ENCODE data around the gene PLSCR4.

Gene PLSCR4

DNA sequence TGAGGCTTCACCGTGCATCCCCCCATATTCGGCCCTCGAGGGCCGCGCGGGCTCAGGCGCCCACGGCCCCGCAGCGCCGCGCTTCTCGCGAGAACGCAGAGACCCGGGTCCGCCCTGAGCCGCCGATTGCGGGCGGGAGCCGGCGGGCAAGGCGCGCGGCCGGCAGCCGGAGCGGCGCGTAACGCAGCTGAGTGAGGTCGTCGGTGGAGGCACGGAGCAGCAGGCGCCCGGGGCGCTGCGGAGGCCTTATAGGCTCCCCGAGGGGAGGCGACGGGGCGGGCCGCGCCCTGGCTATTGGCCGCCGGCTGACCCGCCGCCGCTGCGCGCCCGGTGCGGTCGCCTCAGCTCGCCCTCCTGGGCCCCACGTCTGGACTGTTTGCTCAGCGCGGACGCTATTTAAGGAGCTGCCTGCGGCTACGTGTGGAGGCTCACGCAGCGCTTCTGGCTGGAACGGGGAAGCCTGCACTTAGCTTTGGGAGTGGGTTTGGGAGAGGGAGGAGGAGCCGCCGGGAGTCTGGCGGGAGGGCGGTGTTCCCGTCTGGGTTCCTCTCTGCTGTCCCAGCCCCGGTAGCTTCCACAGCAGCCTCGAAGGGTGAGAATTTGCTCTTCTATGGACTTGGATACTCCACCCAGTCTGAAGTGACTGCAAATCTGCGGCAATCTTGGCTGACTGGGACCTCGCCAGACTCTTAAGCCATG, 89.8 kb downstream of the PLSCR4 start, which contains the start of gene PLOD2:
Gene PLOD2 (minus strand): TSS at position 221 of the 699 bp plus-strand sequence. CDS start 195 bp downstream, at position 26.
- peak; percentile 85 for DNase-seq (ENCODE audit: low spot score)

DNA sequence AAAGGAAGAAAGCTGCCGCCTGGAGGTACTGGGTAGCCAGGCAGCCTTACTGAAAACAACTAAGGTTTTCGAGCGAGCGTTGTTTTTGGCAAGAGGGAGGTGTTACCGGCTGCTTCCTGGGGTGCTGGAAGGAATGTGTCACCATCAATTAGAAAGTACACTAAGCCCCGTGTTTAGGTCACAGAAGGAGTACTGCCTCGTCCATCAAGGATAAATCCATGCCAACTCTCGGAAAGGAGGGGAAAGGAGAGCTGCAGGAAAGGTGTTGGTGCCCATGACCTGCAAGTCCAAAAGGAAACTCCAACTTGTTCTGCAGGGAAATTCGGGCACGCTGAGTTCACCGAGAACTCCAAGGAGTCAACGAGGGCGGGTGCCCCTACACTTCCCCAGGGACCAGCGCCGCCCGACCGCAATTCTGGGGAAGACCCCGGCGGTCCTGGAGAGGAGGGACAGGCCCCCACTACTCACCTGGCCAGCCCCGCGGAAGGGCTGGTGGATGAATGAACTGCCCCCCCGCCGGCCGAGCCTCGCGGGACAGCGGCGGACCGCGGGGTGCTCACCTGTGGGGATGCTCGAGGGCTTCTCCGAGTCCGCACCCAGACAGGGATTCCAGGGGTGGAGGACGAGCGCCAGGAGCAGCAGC, 90.5 kb downstream of the PLSCR4 start:
- DNase-seq (ENCODE audit: low spot score) = peak; percentile 73

DNA sequence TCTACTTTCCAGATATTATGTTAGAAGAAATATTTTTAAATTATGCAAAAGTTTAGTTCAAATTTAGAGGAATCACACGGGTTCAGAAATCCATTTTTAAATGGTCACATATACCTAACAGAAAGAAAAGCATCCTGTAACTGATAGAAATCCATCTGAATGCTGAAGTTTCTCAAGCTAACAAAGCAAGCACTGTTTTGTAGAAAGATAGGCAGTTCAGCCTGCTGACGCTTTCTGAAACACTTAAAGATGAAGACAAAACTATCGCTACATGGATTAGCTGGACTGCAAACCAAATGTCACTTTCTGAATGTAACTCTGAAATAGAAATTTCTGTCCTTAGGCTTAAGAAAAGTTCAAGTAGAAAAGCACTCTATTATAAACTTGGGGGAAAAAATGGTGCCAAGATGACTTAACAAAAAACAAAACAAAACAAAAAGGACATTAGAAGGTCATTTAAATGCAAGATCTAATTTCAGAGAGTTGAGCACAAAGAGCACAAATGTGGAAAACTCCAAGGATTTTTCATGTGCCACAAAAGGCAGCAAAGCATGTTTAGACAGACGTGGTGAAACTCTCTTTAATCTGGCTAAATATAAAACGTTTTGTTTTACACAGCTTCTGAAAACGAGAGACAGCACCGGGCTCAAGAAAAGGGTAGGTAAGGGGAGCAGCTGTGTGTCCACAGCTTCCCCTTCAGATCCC, 91.1 kb downstream of the PLSCR4 start:
- no peak for DNase-seq (ENCODE audit: low spot score)

DNA sequence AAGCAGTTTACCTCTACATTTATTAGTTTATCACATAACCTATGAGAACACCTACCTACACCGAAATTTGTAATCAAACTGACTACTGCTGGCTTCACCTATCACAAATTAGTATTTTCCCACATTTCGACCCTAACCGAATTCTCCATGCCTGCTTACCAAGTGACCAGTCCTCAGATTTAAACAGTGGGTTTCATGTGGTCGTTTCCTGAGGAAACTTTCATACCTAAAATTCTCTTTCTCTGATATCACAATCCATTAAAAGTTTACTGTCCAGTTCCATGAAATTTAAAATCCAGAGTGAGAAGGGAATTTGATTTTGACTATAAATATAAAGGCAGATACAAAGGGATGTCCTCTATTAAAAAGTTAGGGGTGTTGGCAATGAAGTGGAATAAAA, 91.9 kb downstream of the PLSCR4 start:
- no peak for DNase-seq (ENCODE audit: low spot score)

DNA sequence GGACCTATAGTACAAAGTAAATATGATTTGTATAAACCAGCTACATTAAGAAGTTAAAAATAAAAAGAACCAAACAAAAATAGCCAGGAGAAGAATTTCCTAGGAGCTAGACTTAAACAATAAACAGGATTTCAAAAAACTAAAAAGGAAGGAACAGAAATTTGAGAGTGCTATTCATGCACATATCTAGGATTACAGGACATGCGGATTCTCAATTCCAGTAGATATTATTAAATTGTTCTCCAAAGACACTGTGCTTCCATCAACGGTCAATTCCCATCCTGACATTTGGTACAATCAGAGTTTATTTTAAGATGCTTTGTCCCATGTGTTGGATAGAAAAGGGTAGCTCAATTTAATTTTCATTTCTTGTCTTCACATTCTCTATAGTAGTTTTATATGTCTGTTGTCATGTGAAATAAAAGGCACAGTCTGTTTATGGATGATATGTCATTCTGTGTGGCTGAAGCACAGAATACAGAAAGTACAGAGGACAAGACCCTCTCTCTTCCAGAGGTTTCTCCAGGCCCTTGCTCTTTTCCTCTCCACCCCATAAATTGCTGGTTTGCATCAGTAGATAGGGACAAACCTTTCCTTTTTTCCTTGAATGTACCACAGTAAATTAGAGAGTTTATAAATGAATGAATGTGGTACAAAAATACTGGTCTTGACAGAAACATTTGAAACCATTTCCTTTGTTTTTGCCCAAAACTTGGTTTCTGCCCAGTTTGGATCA, 93.4 kb downstream of the PLSCR4 start:
- DNase-seq (ENCODE audit: low spot score) = no peak

DNA sequence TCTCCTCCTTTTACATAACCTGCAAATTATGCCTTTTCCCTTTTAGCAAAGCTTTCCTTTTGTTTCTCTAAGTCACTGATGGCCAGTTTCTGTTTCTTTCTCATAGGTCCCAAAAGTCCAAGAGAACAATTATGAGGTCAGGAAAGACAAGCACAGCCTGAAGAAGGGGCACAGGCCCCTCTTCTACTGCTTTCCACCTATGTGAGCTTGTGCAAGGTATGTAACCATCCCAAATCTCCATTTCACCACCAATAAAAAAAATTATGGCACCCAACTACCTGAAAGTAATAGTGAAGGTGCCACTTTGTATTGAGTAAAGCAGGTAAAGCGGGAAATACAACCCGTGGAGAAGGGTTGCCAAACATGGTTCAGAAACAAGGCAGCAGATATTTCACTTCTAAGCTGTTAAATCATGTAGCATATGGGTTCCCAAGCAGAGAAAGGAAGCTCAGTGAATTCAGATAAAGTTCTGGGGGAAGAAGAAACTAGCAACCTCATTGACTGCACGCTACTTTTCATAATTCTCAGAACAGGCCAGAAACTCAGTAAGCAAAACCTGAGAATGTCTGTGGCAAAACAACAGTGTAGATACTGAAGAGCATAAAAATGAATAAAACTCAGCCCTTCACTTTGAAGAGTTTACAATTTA, 94.1 kb downstream of the PLSCR4 start:
- no peak for DNase-seq (ENCODE audit: low spot score)

DNA sequence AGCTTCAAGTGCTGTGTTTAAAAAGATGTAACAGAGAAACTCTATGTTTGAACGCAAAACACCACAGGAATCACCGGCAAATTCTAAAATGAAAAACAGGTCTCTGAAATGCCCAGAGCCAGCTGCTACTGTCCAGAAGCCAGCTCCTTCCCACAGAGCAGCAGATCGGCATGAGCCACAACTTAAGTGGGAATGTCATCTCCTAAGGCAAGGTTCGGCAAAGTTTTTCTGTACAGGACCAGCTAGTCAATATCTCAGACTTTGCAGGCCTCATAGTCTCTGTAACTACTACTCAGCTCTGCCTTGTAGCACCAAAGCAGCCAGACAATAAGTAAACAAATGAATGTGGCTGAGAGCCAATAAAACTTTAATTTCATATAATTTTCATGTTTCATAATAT, 94.8 kb downstream of the PLSCR4 start:
- no peak for DNase-seq (ENCODE audit: low spot score)

DNA sequence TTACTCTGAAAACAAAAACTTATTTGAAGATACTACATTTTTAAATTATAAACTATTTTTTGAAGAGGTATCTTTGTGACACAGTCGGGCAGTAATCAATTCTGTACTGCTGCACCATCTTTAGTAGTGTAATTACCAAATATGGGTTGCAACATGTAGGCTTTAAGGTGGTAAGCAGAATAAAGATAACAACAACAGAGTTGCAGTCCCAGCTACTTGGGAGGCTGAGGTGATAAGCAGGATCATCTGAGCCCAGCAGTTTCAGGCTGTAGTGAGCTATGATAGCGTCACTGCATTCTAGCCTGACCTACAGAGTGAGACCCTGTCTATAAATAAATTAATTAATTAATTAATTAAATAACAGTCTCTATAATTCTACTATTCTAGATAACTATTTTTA, 95.9 kb downstream of the PLSCR4 start:
- DNase-seq (ENCODE audit: low spot score) = no peak

DNA sequence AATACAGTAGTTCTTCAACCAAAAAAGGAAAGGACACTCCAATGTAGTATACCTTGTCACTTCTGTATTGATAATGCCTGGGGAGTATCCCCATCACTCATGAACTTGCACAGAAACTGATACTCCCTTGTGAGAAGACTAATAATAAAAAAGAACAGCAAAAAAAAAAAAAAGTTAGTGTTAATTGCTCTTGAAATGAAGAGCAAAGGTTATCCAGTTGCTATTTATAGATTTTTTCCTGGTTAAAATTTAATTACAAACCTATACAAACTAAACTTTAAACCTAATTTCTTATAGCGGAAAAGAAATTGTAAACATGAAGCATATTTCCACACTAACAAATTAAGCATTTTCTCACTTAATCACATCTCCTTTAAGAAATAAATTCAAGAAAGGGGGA, 96.6 kb downstream of the PLSCR4 start:
- DNase-seq (ENCODE audit: low spot score) = no peak

DNA sequence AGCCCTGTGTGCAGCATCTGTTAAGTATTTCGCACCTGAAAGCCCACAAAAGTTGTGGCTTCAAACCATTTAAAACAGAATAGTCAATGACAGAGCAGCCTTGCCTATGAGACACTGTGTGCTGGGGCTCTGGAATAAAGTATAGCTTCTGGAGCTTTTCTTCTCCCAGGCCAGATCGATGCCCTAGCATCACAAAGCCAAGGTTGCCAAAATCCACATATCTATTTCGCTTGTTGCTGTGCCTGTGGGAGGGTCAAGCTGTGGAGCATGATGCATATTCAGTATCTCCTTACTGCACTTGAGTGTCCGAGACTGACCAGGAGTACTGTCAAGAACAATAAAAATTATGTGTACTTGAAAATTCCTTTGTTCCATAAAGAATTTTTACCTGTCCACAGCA, 97.5 kb downstream of the PLSCR4 start:
- DNase-seq (ENCODE audit: low spot score) = no peak

DNA sequence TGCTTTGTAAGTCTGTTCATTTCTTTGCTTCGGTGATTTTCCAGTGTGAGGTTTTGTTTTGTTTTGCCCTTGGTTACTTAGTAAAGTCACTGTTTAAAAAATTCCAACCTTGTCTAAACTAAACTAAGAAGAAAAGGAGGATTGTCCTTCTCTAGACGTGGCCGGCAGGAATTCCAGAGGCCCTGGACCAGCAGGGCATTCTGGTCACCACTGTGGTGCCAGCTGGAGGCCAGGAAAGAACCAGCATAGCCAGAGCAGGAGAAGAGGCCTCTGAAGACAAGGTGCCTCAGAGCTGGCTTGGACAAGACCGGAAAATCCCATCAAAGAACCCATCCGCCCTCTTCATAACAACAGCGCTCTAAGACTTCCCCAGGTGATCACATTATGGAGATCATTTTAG, 98.1 kb downstream of the PLSCR4 start:
- DNase-seq (ENCODE audit: low spot score) = peak; percentile 29

DNA sequence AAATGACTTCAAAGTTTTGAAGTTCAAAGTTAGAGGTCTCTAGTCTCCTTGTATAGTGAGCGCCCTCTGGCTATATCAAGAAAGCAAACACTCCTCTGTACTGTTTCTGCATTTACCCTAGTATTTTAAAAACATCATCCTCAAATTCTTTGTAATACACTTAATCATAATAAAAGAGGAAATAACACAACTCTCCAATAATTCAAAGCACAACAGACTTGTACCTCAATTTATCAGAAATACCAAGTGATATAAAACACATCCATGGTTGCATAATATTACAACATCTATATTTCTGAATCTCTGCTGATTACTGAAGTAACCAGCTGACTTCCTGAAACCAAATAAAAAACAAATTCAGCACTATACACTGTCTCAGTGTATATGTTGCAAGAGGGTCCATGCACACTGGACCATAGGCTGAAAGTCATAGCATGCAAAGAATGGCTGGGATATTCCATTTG, 102.4 kb downstream of the PLSCR4 start:
- no peak for DNase-seq (ENCODE audit: low spot score)

DNA sequence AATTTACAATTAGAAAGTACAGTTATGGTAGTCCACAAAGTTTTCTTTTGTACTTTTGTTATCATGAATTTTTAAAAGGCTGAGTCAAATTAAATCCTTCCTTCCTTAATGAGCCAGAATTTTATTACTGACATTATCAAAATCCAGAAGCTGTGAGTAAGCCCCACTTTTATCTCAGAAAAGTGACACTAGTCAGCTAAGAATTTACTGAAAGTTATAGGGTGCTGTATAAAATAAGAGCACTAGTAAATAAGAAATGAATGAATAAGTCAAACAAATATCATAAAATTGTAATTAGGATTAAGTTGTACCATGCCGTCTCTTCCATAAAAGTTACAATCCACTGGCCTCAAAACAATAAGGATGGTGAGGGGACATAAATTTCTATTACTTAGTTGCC, 105.3 kb downstream of the PLSCR4 start:
- DNase-seq (ENCODE audit: low spot score) = no peak

DNA sequence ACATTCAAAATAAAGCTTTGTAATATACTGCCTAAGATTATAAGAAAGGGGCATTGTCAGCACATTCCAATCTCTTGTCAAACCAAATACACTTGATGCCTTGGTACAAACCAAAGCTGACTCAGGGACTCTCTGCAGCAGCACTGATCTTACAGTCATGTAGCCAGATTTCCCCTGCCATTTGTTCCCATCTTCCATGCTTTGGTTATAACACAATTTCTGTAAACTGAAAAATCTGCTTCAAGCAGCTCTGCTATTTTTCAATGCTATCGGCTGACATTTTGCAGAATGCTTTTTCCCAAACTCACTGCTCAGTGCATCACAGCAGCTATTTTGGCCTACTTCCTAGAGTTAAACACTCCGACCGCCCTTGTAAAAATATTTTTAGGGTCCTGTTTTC, 108.1 kb downstream of the PLSCR4 start:
- peak; percentile 39 for DNase-seq (ENCODE audit: low spot score)

Data from AG08396 (cell line).